Calu3 (cell line): ENCODE results near the gene ABCB8. TPM values are rescaled to one million over a fixed set of nuclear protein-coding genes. Genes with fewer than 3 reads are reported as not detected.
"Not testable (repeated sequence)": the region's sequence is repeated elsewhere in the genome, so short reads cannot be mapped to it uniquely, and the experiment has no call there.

ENCODE experiments used
- BruUV-seq: library from RNA; stranded (reverse); fragments of 400-500 nt; replicated peaks from 2 replicates; lab custom pipeline; 2021; lab: Mats Ljungman, UMichigan
- CTCF ChIA-PET: fragments of 300-600 bp; sonication (Branson Sonifier 250); formaldehyde crosslinking; loops from one replicate; lab custom pipeline; 2022; ENCODE audit warnings: antibody characterized with exemption; lab: Charles Lee
- DNase-seq: peaks from one replicate; pipeline ENCODE4 v3.0.0; 2022
- H3K27ac Mint-ChIP-seq: one replicate; pipeline ENCODE4 v1.8.0; 2022; ENCODE audit warnings: mixed read lengths; ENCODE audit not compliant: unreplicated experiment
- H3K27me3 Mint-ChIP-seq: one replicate; pipeline ENCODE4 v1.8.0; 2022; ENCODE audit warnings: mixed read lengths; ENCODE audit not compliant: unreplicated experiment
- H3K36me3 Mint-ChIP-seq: one replicate; pipeline ENCODE4 v1.8.0; 2022; ENCODE audit warnings: mild to moderate bottlenecking, moderate library complexity, mixed read lengths; ENCODE audit not compliant: insufficient read depth, unreplicated experiment
- H3K4me1 Mint-ChIP-seq: one replicate; pipeline ENCODE4 v1.8.0; 2022; ENCODE audit warnings: mild to moderate bottlenecking, low read depth, mixed read lengths; ENCODE audit not compliant: unreplicated experiment
- H3K4me3 Mint-ChIP-seq: one replicate; pipeline ENCODE4 v1.8.0; 2022; ENCODE audit warnings: mild to moderate bottlenecking, low read depth, moderate library complexity, mixed read lengths; ENCODE audit not compliant: unreplicated experiment
- H3K9me3 Mint-ChIP-seq: one replicate; pipeline ENCODE4 v1.8.0; 2022; ENCODE audit warnings: low read depth, mixed read lengths; ENCODE audit not compliant: unreplicated experiment
- CTCF ChIP-seq: fragments of 200-600 bp; IDR thresholded peaks from one replicate; pipeline ENCODE4 v1.8.0; 2022; ENCODE audit warnings: antibody characterized with exemption; ENCODE audit not compliant: unreplicated experiment
- intact Hi-C: fragments of 100-400 bp; cut with micrococcal nuclease; formaldehyde crosslinking; loops from one replicate; pipeline ENCODE4 v1.10.0; 2022; ENCODE audit not compliant: unreplicated experiment
- total RNA-seq: library from RNA; stranded (reverse); gene quantifications from 2 replicates; pipeline ENCODE4 v1.2.3, GENCODE V29; 2022

Gene ABCB8
- total RNA-seq, 1 experiment from 2014 or later = 40.2 TPM

GRCh38 chr7:151010307-151011096 is 17.7 kb upstream of the ABCB8 start:
- no peaks in the 10 kb centered on the region for H3K36me3 Mint-ChIP-seq
- no peak overlapping the region for H3K4me3 Mint-ChIP-seq
- intact Hi-C loops = no loop called here
- no TSS peak for BruUV-seq
- no peak overlapping the region for H3K27ac Mint-ChIP-seq
- peaks cover 10% of the 10 kb centered on the region for H3K4me1 Mint-ChIP-seq
- CTCF ChIA-PET = interaction anchor here (0.5 to 0.8 kb wide), 2 partner anchors 17 to 42 kb away, joined by 3 read pairs; no protein-coding TSS in a partner anchor
- no peaks in the 10 kb centered on the region for H3K9me3 Mint-ChIP-seq
- TF ChIP-seq CTCF = no peak
- no peak for DNase-seq
- H3K27me3 Mint-ChIP-seq = peaks cover 13% of the 10 kb centered on the region

GRCh38 chr7:151011097-151011409 is 17.2 kb upstream of the ABCB8 start:
- Mint-ChIP-seq H3K27me3 (peaks cover 18% of the 10 kb centered on the region), H3K4me1 (peaks cover 10% of the 10 kb centered on the region), H3K4me3 (no peak overlapping the region), H3K27ac (no peak overlapping the region), H3K36me3 (no peaks in the 10 kb centered on the region), H3K9me3 (no peaks in the 10 kb centered on the region)
- no peak for TF ChIP-seq CTCF
- CTCF ChIA-PET = interaction anchor here (0.5 to 0.8 kb wide), 2 partner anchors 17 to 42 kb away, joined by 3 read pairs; no protein-coding TSS in a partner anchor
- intact Hi-C loops = no loop called here
- BruUV-seq = no TSS peak
- no peak for DNase-seq

GRCh38 chr7:151011616-151012015 is 16.6 kb upstream of the ABCB8 start:
- H3K4me3 Mint-ChIP-seq, DNase-seq, H3K36me3 Mint-ChIP-seq, BruUV-seq, H3K27ac Mint-ChIP-seq, intact Hi-C loops, H3K9me3 Mint-ChIP-seq: not testable (repeated sequence)
- peaks cover 10% of the 10 kb centered on the region for H3K4me1 Mint-ChIP-seq
- CTCF ChIA-PET = interaction anchor here (0.5 to 0.8 kb wide), 2 partner anchors 13 to 18 kb away, joined by 3 to 4 read pairs; partner anchors contain the start of gene ATG9B
- H3K27me3 Mint-ChIP-seq = peaks cover 23% of the 10 kb centered on the region

- peaks cover 23% of the 10 kb centered on the region for H3K27me3 Mint-ChIP-seq
- no peak for DNase-seq
- peaks cover 10% of the 10 kb centered on the region for H3K4me1 Mint-ChIP-seq
- no peak overlapping the region for H3K4me3 Mint-ChIP-seq
- CTCF ChIA-PET = interaction anchor here (0.5 kb wide), 2 partner anchors 12 to 13 kb away, joined by 4 read pairs; partner anchors contain the start of gene ATG9B
- BruUV-seq = no TSS peak
- H3K27ac Mint-ChIP-seq = no peak overlapping the region
- intact Hi-C loops = no loop called here
- no peaks in the 10 kb centered on the region for H3K9me3 Mint-ChIP-seq
- H3K36me3 Mint-ChIP-seq = no peaks in the 10 kb centered on the region
- no peak for TF ChIP-seq CTCF
Measured at GRCh38 chr7:151012031-151012692, 16.1 kb upstream of the ABCB8 start.
